ENCODE measurements around the gene HIPK4.
"Not testable (repeated sequence)": the region's sequence is repeated elsewhere in the genome, so short reads cannot be mapped to it uniquely, and the experiment has no call there.

Gene HIPK4

GRCh38 chr19:40392894-40393517 lies 3.0 kb upstream of the HIPK4 start:
- DNase-seq (ENCODE audit: low read depth) = no peak

GRCh38 chr19:40392123-40392522 lies 2.1 kb upstream of the HIPK4 start:
- no peak for DNase-seq (ENCODE audit: low read depth)

- DNase-seq (ENCODE audit: low read depth) = no peak
Observed at GRCh38 chr19:40389404-40390083, 437 bp downstream of the HIPK4 start.

GRCh38 chr19:40388481-40388880 lies 1.5 kb downstream of the HIPK4 start:
- DNase-seq (ENCODE audit: low read depth) = no peak

GRCh38 chr19:40387155-40387554 lies 2.8 kb downstream of the HIPK4 start:
- no peak for DNase-seq (ENCODE audit: low read depth)

- DNase-seq (ENCODE audit: low read depth) = no peak
Observed at GRCh38 chr19:40383668-40384248, 6.2 kb downstream of the HIPK4 start.

GRCh38 chr19:40381321-40381720 lies 8.7 kb downstream of the HIPK4 start:
- no peak for DNase-seq (ENCODE audit: low read depth)

- no peak for DNase-seq (ENCODE audit: low read depth)
Observed at GRCh38 chr19:40380199-40381037, 9.6 kb downstream of the HIPK4 start.

- DNase-seq (ENCODE audit: low read depth) = no peak
Observed at GRCh38 chr19:40379446-40380198, 10.4 kb downstream of the HIPK4 start.

GRCh38 chr19:40378509-40378908 lies 11.5 kb downstream of the HIPK4 start:
- no peak for DNase-seq (ENCODE audit: low read depth)

- no peak for DNase-seq (ENCODE audit: low read depth)
Observed at GRCh38 chr19:40377876-40378385, 12.1 kb downstream of the HIPK4 start.

- DNase-seq (ENCODE audit: low read depth) = no peak
Observed at GRCh38 chr19:40376286-40376862, 13.6 kb downstream of the HIPK4 start.

- no peak for DNase-seq (ENCODE audit: low read depth)
Observed at GRCh38 chr19:40374084-40374483, 15.9 kb downstream of the HIPK4 start.

- DNase-seq (ENCODE audit: low read depth) = no peak
Observed at GRCh38 chr19:40371802-40372122, 18.2 kb downstream of the HIPK4 start.

- no peak for DNase-seq (ENCODE audit: low read depth)
Observed at GRCh38 chr19:40370997-40371801, 18.8 kb downstream of the HIPK4 start.

- not testable (repeated sequence) for DNase-seq (ENCODE audit: low read depth)
Observed at GRCh38 chr19:40370253-40370652, 19.7 kb downstream of the HIPK4 start.

- no peak for DNase-seq (ENCODE audit: low read depth)
Observed at GRCh38 chr19:40369797-40370196, 20.2 kb downstream of the HIPK4 start.

- no peak for DNase-seq (ENCODE audit: low read depth)
Observed at GRCh38 chr19:40367577-40368434, 22.2 kb downstream of the HIPK4 start.

GRCh38 chr19:40366697-40367561 lies 23.1 kb downstream of the HIPK4 start:
- DNase-seq (ENCODE audit: low read depth) = peak; percentile 11
